ENCODE measurements around the gene GTF2H1.

The GTF2H1 gene

GRCh38 chr11:18321969-18322711, at the start of gene GTF2H1, which contains the start of gene HPS5:
GTF2H1 (plus strand) TSS chr11:18322567; CDS start chr11:18333075, 10,508 bp downstream.
HPS5 (minus strand) TSS chr11:18322140; CDS start chr11:18317858, 4,282 bp downstream.
- peak; percentile 99 for DNase-seq (ENCODE audit: low read depth)

DNA sequence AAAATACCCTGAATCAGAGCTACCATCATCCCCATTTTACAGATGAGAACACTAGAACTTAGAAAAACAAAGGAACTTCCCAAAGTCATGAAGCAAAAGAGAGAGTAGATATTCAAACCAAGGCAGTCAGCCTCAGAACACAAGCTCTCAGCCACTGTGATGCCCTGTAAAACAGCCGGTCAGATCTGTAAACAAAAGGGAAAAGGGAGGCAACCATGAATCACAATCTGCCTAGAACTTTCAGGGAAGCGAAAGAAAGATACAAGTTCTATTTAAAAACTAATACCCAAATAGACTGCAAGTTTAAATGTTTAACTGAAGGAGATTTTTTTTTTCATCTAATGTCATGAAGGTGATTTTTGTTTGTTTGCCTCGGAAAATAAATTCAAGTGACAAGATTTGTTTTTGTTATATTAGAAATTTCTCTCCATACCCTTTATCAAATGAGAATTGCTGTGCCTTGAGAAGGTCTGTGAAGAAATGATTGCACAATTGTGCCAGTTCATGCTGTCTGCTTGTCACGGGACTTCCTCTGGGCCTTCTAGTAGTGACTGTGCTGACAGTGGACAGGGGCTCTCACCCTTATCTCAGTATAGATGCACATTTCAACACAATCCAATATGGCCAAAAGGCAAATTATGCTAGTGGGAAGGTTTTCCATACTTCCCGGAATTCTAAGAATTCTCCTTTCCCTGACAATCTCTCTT, 44.6 kb upstream of the GTF2H1 start:
- peak; percentile 29 for DNase-seq (ENCODE audit: low read depth)

- DNase-seq (ENCODE audit: low read depth) = no peak
These were observed 41.8 kb upstream of the GTF2H1 start for GRCh38 chr11:18280438-18281045.

DNA sequence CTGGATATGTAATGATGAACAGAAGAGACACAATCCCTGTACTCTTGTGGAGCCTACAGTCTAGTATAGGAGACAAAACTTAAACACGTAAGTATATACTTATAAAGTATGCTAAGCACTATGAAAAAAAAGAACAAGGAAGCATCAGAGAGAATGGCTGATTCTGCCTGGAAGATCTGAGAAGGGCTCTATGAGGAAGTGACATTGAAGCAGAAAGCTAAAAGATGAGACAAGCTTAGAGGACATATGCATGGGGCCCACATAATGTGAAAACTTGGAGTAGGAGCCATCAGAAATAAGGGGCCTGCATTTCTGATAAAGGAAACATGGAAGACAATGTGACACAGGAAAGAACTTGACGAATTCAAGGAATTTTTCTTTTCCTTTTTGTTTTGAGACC, 39.7 kb upstream of the GTF2H1 start:
- no peak for DNase-seq (ENCODE audit: low read depth)

- DNase-seq (ENCODE audit: low read depth) = no peak
These were observed 36.5 kb upstream of the GTF2H1 start for GRCh38 chr11:18285841-18286240.

DNA sequence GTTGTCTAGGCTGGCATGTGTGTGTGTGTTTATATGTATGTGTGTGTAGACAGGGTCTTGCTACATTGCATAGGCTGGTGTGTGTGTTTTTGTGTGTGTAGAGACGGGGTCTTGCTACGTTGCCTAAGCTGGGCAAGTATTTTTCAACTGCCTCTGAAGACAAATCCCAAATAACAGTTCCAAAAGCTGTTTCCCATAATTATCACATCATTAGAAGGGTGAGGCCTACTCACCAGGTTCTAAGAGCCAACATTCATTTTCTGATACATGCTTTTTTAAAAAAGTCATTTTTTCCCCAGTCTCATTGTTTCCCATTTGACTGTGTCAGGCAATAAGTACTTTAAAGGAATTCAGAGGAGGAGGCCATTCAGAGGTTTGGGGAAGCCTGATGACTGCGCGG, 33.5 kb upstream of the GTF2H1 start:
- no peak for DNase-seq (ENCODE audit: low read depth)

DNA sequence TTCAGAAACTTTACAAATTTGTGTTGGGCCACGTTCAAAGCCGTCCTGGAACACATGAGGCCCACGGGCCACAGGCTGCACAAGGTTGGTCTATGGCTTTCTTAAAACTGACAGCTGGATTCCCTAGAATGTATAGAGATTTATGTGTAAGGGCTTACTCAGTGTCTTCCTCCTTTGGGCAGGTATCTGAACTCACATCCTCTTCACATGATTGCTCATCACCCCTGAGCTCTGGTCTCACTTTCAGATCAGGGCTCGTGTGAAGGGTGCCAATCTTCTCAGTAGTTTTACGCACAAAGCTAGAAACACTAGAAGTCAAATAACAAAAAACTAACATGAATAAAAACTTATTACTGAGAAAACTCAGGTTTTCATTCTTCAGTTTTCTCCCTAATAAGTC, 27.5 kb upstream of the GTF2H1 start:
- no peak for DNase-seq (ENCODE audit: low read depth)

- no peak for DNase-seq (ENCODE audit: low read depth)
These were observed 27.1 kb upstream of the GTF2H1 start for GRCh38 chr11:18295316-18295715.

- no peak for DNase-seq (ENCODE audit: low read depth)
These were observed 22.6 kb upstream of the GTF2H1 start for GRCh38 chr11:18299721-18300120.

DNA sequence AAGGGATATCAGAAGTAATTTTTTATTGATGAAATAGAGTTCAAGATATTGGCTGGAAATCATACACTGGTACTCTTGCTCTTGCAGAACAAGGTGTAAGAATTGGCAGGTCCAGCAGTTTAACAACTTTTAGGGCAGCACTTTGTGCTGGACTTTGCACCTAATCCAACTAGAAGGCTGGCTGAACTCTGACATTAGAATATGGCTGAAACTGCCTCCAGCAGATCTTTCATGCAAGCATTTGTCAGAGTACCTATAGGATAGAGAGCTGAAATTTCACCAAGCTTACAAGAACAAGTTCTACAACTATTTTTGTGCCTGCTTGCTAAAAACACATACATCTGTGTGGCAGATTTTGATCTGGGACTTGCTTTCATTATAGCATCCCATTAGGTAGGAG, 17.6 kb upstream of the GTF2H1 start:
- DNase-seq (ENCODE audit: low read depth) = no peak

GRCh38 chr11:18307461-18308139, 14.8 kb upstream of the GTF2H1 start:
- DNase-seq (ENCODE audit: low read depth) = no peak

DNA sequence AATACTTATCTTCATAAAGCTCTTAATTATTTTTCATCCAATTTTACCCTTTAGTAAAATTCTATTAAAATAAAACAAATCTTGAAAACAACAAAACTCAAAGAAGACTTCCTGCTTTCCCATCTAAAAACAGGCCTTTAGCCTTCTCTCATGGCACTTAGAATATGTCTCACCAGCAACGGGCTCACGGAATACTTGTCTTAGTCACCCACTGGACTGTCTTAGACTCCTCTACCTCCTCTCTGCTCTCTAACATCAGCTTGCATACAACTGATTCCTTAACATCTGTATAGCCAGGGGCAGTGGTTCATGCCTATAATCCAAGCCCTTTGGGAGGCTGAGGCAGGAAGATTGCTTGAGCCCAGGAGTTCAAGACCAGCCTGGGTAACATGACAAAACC, 14.1 kb upstream of the GTF2H1 start:
- no peak for DNase-seq (ENCODE audit: low read depth)

DNA sequence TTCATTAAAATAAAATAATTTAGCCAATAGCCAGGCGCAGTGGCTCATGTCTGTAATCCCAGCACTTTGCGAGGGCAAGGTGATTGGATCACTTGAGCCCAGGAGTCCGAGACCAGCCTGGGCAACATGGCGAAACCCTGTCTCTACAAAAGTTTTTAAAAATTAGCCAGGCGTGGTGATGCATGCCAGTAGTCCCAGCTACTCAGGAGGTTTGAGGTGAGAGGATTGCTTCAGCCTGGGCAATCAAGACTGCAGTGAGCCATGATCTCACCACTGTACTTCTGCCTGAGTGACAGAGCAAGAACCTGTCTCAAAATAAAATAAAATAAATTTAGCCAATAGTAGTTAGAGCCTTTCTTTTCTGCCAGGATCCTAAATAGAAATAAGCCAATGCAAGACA, 12.7 kb upstream of the GTF2H1 start:
- peak; percentile 47 for DNase-seq (ENCODE audit: low read depth)

DNA sequence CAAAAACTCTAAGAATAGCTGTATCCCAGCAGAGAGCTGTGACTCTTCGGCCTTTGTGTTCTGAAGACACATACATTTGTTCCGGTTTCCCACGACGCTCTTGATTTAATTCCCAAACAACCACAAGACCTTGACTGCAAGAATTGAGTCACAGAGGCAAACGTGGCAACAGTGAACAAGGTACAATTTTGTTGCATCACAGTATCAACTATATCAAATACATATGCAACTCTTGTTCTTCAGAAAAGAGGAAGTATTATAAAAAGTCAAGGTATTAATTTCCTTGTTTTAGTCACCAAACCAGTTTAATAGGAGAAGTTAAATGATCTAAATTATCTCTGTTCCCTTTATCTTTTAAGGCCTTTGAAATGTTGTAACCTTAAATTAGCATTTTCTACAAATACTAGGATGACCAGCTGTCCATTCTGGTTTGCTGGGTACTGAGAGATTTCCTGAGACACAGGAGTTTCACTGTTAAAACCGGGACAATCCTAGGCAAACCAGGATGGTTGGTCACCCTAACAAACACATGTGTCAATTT, 11.5 kb upstream of the GTF2H1 start:
- peak; percentile 98 for DNase-seq (ENCODE audit: low read depth)

DNA sequence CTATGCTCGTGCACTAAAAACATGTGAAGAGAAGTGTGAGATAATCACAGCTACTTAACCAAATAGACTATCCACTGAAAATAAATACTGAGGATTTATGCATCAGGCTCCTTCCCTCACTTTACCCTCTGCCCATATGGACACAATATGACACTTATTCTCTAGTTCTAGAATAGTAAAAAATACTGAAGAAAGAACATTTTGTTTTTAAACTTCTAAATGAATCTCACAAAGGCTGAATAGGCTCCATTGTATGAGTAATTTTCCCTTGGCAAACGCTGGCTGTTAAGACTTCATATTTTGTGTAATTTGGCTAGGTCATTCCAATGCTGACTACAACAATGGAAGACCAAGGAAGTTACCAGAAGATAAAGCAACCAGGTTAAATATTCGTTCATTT, 10.4 kb upstream of the GTF2H1 start:
- DNase-seq (ENCODE audit: low read depth) = peak; percentile 63

DNA sequence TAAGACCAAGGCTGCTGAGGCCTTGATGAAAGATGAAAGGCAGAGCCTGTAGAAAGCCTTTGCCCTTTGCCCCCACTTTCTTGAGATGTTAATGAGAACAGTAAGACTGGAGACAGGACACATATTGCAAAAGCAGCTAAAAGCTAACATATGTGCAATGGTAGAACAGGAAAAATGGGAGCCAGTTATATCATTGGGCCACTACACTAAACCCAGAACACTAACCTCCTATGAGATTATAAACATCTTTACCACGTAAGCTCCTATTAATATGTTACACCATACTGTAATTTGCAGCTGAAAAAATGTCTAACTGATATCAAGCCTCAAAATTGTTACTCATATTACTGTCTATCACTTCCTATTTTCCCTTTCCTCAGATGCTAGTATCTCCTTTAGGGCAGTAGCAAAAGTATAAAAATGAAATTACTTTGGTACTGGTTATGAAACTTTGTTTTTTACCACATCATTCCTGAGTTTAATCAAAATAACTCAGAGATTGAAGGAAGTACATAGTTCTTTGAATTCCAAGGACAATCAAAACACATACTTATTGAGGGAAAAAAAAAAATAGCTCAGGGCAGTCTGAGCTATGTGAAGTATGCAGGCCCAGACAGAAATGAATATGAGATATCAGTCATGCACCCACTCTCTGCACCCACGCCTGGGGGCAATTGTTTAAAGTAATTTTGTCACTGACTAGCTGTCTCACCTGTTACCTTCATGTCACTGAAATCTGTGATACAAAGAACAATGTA, 9.5 kb upstream of the GTF2H1 start:
- DNase-seq (ENCODE audit: low read depth) = peak; percentile 86

DNA sequence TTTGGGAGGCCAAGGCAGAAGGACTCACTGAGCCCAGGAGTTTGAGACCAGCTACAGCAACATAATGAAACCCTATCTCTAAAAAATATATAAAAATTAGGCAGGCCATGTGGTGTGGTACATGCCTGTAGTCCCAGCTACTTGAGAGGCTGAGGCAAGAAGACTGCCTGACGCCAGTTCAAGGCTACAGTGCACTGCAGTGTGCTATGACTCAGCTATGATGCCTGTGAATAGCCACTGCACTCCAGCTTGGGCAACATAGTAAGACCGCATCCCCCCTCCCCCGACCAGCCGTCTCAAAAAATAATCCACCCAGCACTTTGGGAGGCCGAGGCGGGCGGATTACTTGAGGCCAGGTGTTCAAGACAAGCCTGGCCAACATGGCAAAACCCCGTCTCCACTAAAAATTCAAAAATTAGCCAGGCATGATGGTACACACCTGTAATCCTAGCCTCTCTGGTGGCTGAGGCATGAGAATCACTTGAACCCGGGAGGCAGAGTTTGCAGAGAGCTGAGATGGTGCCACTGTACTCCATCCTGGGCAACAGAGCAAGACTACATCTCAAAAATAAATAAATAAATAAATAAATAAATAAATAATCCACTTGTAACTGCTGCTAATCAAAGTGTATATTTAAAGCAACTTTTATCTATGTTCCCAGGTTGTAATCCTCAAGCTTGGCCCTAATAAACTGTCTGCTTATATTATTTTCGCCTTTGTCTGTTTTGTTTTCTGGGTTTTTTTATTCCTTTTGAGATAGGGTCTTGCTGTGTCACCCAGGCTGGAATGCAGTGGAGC, 8.2 kb upstream of the GTF2H1 start:
- peak; percentile 89 for DNase-seq (ENCODE audit: low read depth)

DNA sequence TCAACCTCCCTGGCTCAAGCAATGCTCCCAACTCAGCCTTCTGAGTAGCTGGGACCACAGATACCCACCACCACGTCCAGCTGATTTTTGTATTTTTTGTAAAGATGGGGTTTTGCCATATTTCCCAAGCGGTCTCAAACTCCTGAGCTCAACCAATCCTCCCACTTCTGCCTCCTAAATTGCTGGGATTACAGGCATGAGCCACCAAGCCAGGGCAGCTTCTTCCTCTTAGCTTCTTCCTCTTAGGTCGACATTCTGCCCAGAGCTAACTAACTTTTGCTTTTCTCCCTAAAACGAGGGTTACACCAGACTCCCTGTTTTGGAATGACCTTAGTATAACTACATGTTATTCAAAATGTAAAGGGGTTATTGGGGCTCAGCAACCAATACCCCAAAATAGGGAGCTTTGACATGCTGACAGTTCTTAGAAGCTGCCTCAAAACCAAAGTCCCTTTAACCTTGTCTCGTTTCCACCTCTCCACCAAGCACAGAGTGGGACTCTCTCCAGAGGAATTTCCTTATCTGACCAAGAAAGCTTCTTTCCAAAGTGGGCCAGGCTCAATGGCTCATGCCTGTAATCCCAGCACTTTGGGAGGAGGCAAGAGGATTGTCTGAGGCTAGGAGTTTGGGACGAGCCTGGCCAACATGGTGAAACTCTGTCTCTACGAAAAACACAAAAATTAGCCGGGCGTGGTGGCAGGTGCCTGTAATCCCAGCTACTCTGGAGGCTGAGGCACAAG, 7.4 kb upstream of the GTF2H1 start:
- peak; percentile 12 for DNase-seq (ENCODE audit: low read depth)

GRCh38 chr11:18315893-18316292, 6.5 kb upstream of the GTF2H1 start:
- no peak for DNase-seq (ENCODE audit: low read depth)

DNA sequence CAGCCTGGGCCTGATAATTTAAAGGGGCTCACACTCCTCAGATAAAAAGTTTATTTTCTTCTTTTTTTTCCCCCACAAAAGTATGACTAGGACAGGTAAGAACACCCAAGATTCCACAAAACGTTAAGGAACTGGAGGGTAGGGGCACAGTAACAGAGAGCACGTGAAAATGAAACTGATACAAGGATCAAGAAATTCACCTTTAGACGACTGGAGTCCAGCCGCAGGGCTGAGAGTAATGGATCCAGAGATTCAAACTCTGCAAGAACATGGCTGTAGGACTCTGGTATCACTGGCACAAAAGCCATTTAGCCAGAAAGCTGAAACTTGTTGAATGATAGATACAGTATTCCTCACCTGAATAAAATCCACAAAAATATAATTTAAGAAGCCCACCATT, 4.8 kb upstream of the GTF2H1 start:
- no peak for DNase-seq (ENCODE audit: low read depth)
